GM18520 (cell line): ENCODE data around the gene PROZ.
"Not testable (repeated sequence)": the region's sequence is repeated elsewhere in the genome, so short reads cannot be mapped to it uniquely, and the experiment has no call there.

Experiments used
- ATAC-seq: cut with Tn5 transposase; IDR thresholded peaks from one replicate; pipeline ENCODE4 v1.9.1; 2021; ENCODE audit not compliant: unreplicated experiment

PROZ gene

DNA sequence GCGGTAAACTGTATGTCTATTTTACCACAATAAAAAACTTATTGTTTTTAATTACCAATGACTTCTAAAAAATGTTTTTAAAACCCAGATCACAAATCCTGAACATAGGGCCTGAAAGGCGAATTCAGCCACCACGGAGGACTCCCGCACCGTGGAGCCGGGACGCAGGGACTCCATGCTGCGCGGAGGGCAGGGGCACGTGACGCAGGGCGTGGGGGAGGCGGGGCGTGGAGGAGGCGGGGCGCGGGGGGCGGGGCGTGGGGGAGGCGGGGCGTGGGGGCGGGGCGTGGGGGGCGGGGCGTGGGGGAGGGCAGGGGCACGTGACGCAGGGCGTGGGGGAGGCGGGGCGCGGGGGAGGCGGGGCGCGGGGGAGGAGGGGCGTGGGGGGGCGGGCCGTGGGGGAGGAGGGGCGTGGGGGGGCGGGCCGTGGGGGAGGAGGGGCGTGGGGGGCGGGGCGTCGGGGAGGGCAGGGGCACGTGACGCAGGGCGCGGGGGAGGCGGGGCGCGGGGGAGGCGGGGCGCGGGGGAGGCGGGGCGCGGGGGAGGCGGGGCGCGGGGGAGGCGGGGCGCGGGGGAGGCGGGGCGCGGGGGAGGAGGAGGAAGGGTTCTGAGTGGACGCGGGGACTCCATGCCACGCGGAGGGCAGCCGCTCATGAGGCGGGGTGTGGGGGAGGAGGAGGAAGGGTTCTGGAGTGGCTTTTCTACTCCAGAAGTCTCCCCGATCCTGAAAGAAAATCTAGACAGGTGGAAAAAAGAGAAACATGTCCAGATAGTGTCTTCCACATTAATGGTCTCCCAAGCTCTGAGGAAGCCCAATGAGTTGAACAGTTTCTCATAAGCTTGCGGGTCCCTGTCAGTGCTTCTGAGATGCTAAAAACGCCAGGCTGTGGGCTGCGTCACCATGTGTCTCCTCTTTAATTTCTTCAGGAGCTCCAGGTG is 4.4 kb upstream of the PROZ start:
- no peak for ATAC-seq

DNA sequence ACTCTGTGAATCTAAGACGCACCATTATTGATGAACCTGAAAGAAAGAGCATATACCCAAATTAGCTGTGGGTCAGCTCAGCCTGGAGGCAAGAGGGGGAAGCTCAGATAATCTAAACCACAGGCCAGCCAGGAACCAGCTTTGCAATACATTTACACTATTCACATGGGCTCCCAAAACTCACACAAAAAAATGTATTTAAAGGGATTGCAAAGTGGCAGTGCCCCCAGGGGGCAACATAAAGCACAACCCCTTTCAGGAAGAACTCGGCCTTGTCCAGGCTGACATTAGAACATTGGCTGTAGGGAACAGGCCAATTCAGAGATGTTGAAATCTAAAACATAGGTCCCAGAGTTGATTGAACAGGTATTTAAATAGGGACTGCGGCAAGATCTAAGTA is 3.2 kb upstream of the PROZ start:
- ATAC-seq, result no peak

- no peak for ATAC-seq
Observed at GRCh38 chr13:113155982-113156655, 2.3 kb upstream of the PROZ start.

DNA sequence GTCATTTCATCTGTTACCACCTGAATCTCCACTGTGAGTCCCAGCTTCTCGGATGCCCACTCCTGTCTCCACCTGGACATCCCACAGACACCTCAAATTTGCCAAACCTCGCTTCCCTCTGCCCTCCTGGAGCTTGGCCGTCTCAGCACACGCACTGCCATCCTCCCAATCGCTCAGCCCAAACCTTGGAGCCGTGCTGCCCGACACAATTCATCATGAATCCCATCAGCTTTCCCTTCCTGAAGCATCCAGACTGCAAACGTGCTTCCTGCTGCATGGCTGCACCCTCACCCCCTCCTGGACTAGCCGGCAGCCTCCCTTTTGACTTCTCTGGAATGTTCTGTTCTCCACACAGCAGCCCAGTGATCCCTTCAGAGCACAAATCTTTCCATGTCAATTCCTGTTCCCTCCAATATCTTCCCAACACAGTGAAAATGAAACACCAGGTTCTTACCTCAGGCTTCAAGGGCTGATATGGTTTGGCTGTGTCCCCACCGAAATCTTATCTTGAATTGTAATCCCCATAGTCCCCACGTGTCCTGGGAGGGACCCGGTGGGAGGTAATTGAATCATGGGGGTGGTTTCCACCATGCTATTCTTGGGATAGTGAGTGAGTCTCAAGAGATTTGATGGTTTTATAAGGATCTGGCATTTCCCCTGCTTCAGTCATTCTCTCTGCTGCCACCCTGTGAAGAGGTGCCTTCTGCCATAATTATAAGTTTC is 1.1 kb upstream of the PROZ start:
- ATAC-seq, result no peak

DNA sequence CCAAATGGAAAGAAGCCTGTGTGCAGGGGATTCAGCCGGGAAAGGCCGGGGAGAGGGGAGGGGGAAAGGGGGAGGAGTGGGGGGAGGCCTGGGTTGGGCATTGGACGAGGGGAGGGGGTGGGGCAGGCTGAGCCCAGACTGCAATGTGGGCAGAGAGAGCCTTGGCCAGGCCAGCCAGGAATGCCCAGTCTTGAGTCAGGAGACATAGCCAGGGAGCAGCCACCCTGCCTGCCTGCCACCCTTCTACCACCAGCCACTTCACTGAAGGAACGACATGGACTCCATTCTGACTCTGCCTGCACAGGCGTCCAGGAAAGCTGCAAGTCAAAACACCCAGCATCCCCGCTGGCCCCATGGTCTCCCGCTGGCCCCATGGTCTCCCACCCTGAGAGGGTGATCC is 498 bp downstream of the PROZ start:
- ATAC-seq, result no peak

- no peak for ATAC-seq
Observed at GRCh38 chr13:113159701-113160100, 1.3 kb downstream of the PROZ start.

DNA sequence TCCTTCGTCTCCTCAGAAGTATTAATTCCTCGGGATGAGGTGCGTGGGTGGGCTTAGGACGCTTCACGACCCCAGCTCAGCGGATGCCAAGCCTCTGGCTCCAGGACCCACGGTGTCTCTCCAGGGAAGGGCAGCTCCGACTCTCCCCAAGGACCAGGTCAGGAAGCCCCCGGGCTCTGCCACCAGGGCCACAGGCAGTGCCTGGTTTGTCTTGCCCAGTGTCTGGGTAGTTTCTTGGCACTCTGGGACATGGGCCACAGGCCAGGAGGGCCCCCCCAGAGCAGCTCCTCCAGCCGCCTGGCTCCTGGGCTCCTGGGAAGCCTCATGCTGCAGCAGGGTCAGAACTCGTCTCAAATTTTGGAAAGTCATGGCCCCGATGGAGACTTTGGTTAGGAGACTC is 2.5 kb downstream of the PROZ start:
- no peak for ATAC-seq

GRCh38 chr13:113161433-113161832 is 3.0 kb downstream of the PROZ start:
- ATAC-seq, result no peak

DNA sequence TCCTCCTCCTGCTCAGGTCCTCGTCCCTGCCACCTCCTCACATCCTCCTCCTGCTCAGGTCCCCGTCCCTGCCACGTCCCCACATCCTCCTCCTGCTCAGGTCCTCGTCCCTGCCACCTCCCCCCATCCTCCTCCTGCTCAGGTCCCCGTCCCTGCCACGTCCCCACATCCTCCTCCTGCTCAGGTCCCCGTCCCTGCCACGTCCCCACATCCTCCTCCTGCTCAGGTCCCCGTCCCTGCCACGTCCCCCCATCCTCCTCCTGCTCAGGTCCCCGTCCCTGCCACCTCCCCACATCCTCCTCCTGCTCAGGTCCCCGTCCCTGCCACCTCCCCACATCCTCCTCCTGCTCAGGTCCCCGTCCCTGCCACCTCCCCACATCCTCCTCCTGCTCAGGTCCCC is 3.5 kb downstream of the PROZ start:
- ATAC-seq, result not testable (repeated sequence)

DNA sequence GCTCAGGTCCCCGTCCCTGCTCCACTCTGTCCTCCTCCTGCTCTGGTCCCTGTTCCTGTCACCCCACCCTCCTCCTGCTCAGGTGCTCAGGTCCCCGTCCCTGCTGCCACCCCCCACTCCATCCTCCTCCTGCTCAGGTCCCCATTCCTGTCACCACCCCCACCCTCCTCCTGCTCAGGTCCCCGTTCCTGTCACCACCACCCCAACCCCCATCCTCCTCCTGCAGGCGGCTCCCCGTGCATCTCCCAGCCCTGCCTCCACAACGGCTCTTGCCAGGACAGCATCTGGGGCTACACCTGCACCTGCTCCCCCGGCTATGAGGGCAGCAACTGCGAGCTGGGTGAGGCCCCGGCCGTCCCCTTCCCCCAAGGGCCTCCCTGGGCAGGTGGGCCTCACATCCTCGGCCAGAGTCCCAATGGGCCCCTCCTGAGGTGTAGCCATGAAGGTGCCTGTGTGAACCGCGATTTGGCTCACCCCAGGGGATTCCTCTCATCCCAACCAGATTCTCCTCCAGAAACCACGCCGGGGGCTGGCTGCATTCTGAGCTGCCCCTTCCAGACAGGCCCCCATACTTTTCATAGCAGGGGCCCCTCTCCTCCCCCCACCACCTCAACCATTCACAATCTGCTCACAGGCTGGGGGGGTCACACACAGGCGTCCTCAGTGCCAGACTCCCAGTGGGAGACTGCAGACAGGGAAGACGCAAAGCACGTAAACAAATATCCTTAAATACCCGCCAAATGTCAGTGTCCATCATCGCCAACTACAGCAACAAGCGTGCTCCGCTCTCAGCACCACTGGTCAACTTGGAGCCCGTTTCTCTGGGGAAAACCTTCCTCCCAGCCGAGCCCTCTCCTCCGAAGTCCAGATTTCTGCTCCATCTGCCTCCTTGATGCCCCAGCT is 4.6 kb downstream of the PROZ start:
- ATAC-seq, result no peak

DNA sequence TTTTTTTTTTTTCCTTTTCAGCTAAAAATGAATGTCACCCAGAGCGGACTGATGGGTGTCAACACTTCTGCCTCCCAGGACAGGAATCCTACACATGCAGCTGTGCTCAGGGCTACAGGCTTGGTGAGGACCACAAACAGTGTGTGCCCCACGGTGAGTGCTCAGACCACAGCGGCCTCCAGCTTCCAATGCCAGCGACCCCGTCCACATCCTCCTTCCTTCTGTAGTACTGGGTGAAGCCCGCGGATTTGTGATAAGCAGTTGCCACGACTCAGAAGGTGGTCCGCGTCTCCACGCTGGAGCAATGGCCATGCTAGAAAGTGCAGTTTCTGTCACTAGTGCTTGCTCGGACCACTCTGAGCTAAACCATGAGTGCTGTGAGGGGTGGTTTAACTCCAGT is 6.0 kb downstream of the PROZ start:
- ATAC-seq, result no peak

- no peak for ATAC-seq
Observed at GRCh38 chr13:113166266-113166665, 7.8 kb downstream of the PROZ start.

DNA sequence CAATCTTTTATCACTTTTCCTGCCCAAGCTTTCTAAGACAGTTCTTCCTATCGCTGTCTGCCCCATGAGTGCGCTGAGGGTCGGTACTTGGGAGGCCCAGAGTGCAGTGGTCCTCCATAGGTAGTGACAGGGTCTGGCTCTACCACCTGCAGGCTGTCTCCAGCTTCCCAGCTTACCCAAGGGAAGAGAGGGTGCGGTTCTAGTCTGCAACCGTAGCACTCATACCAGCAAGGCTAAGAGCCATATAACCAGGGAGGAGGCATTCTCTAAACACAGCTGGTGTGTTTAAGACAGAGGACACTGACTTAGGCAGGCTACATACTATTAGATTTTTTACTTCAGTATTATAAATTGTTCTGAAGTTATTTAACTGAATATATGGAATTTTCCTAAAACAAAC is 8.2 kb downstream of the PROZ start:
- ATAC-seq, result no peak

DNA sequence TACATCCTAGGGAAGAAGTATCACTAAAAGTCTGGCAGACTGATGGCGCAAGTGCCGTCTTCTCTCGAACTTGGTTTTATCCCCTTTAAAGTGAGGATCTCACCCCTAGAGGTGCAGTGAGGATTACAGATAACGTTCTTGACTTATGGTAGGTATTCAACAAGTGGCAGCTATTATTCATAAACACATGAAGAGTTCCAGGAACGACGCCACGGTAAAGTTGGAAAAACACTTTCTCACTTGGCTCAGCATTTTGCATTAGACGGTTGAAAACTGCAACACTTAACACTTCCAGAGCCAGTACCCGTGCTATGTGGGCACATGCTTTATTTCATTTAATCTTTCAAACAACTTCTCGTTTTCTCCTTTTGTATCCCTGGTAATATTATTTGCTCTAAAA is 8.7 kb downstream of the PROZ start:
- ATAC-seq, result no peak

DNA sequence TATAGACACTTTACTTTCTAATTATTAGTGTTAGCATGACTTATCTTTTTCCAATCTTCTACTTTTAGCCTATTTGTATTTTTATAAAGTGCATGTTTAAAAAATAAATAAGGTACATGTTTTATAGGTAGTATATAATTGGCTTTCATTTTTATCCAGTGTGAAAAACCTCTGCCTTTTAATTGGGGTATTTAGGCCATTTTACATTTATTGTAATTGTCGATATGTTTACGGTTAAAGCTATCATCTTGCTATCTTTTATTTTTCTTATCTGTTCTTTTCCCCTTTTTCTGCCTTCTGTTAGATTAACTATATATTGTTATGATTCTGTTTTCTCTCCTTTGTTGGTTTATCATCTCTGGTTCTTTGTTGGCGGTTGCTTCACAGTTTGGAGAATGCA is 9.1 kb downstream of the PROZ start:
- ATAC-seq, result no peak

- no peak for ATAC-seq
Observed at GRCh38 chr13:113168211-113168610, 9.8 kb downstream of the PROZ start.

GRCh38 chr13:113169277-113170272 is 11.1 kb downstream of the PROZ start:
- no peak for ATAC-seq

DNA sequence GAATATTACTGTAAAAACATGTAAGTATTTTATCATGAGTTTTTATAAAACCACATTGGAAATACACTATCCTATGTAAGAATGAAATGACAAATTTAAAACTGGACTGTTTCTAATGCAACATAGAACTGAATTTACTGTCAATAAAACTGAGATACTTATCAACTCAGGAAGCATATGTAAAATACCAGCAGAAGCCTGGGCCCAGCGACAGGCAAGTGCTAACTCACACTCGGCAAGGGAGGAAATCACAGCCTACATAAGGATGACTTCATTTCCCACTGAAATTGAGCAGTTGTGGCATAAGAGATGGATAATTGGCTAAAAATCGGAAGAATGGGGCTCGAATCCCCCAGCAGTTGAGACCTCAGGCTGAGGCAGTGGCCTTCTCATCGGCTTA is 12.1 kb downstream of the PROZ start:
- no peak for ATAC-seq
